Mesenchymal stem cell (in vitro differentiated cells and primary cell): ENCODE results near the gene ALPK3.

Experiments
- DNase-seq: peaks from one replicate; pipeline ENCODE4 v3.0.0-alpha.2; 2013
- H2AFZ ChIP-seq: one replicate; pipeline ENCODE4 v1.6.1; 2013; ENCODE audit warnings: low read depth, mild to moderate bottlenecking, control low read depth, inconsistent platforms, low read length, moderate library complexity
- H2AK5ac ChIP-seq: 2 replicates; pipeline ENCODE4 v1.6.1; 2013; ENCODE audit warnings: low read length, moderate library complexity, mild to moderate bottlenecking, inconsistent platforms; ENCODE audit not compliant: severe bottlenecking
- H2BK120ac ChIP-seq: one replicate; pipeline ENCODE4 v1.6.1; 2013; ENCODE audit warnings: low read depth, mild to moderate bottlenecking, inconsistent platforms, low read length, moderate library complexity
- H2BK12ac ChIP-seq, 2 experiments: one replicate each; pipeline ENCODE4 v1.6.1; 2013; ENCODE audit warnings: inconsistent platforms in 2 of 2, low read length in 2 of 2, mild to moderate bottlenecking in 2 of 2, moderate library complexity in 2 of 2, control low read depth in 1 of 2
- H2BK15ac ChIP-seq: one replicate; pipeline ENCODE4 v1.6.1; 2013; ENCODE audit warnings: mild to moderate bottlenecking, low read depth, inconsistent platforms; ENCODE audit not compliant: poor library complexity, severe bottlenecking
- H2BK5ac ChIP-seq: 2 replicates; pipeline ENCODE4 v1.6.1; 2013; ENCODE audit warnings: low read depth, mild to moderate bottlenecking, low read length, control low read depth, inconsistent platforms; ENCODE audit not compliant: poor library complexity, severe bottlenecking
- H3K14ac ChIP-seq, 2 experiments: one replicate each; pipeline ENCODE4 v1.6.1; 2013; ENCODE audit warnings: inconsistent platforms in 2 of 2, low read length in 2 of 2, control low read depth in 1 of 2, mild to moderate bottlenecking in 1 of 2, moderate library complexity in 1 of 2
- H3K18ac ChIP-seq, 2 experiments: one replicate each; pipeline ENCODE4 v1.6.1; 2013; ENCODE audit warnings: inconsistent platforms in 2 of 2, low read length in 2 of 2, control low read depth in 1 of 2, low read depth in 1 of 2, mild to moderate bottlenecking in 1 of 2
- H3K23ac ChIP-seq, 2 experiments: one replicate each; pipeline ENCODE4 v1.6.1; 2013; ENCODE audit warnings: inconsistent platforms in 2 of 2, low read length in 2 of 2, mild to moderate bottlenecking in 2 of 2, moderate library complexity in 2 of 2, control low read depth in 1 of 2
- H3K27ac ChIP-seq: 2 replicates; pipeline ENCODE4 v1.5.1; 2013; ENCODE audit warnings: mild to moderate bottlenecking, moderate library complexity, low read length, control low read depth, inconsistent platforms; ENCODE audit not compliant: poor library complexity, severe bottlenecking
- H3K27me3 ChIP-seq, 2 experiments: 2 replicates each; pipeline versions ENCODE4 v1.6.1 to v1.7.0; 2013; ENCODE audit warnings: low read length in 2 of 2, mild to moderate bottlenecking in 2 of 2, moderate library complexity in 2 of 2, control low read depth in 1 of 2, inconsistent platforms in 1 of 2; ENCODE audit not compliant: control insufficient read depth in 1 of 2, insufficient read depth in 1 of 2
- H3K36me3 ChIP-seq, 2 experiments: 2 replicates each; pipeline versions ENCODE4 v1.6.1 to v1.7.0; 2013; ENCODE audit warnings: low read length in 2 of 2, control low read depth in 1 of 2, inconsistent platforms in 1 of 2, low read depth in 1 of 2, mild to moderate bottlenecking in 1 of 2; ENCODE audit not compliant: insufficient read depth in 2 of 2, control insufficient read depth in 1 of 2
- H3K4ac ChIP-seq, 2 experiments: one replicate each; pipeline ENCODE4 v1.6.1; 2013; ENCODE audit warnings: inconsistent platforms in 2 of 2, low read length in 2 of 2, mild to moderate bottlenecking in 2 of 2, moderate library complexity in 2 of 2, control low read depth in 1 of 2, low read depth in 1 of 2
- H3K4me1 ChIP-seq: 2 replicates; pipeline ENCODE4 v1.6.1; 2013; ENCODE audit warnings: low read depth, low read length, control low read depth; ENCODE audit not compliant: control insufficient read depth, insufficient read depth
- H3K4me2 ChIP-seq: 2 replicates; pipeline ENCODE4 v1.6.1; 2013; ENCODE audit warnings: low read length, mild to moderate bottlenecking, inconsistent platforms; ENCODE audit not compliant: poor library complexity, severe bottlenecking
- H3K4me3 ChIP-seq, 2 experiments: 2 replicates each; pipeline versions ENCODE4 v1.5.1 to v1.7.0; 2013; ENCODE audit warnings: low read length in 2 of 2, mild to moderate bottlenecking in 2 of 2, control low read depth in 1 of 2, low read depth in 1 of 2; ENCODE audit not compliant: insufficient read depth in 1 of 2
- H3K79me1 ChIP-seq: replicated peaks from 2 replicates; pipeline ENCODE4 v1.6.1; 2013; ENCODE audit warnings: mild to moderate bottlenecking, control low read depth, low read length, inconsistent platforms; ENCODE audit not compliant: poor library complexity, severe bottlenecking
- H3K9ac ChIP-seq: 2 replicates; pipeline ENCODE4 v1.7.0; 2013; ENCODE audit warnings: mild to moderate bottlenecking, low read length, moderate library complexity
- H3K9me3 ChIP-seq: 2 replicates; pipeline ENCODE4 v1.7.0; 2013; ENCODE audit warnings: mild to moderate bottlenecking, low read length; ENCODE audit not compliant: control insufficient read depth
- H4K8ac ChIP-seq: one replicate; pipeline ENCODE4 v1.6.1; 2013; ENCODE audit warnings: inconsistent platforms, mild to moderate bottlenecking, low read length, moderate library complexity
- H4K91ac ChIP-seq: one replicate; pipeline ENCODE4 v1.6.1; 2013; ENCODE audit warnings: mild to moderate bottlenecking, low read length, inconsistent platforms
- WGBS: methylation state at CpG from one replicate; pipeline ENCODE4 v1.1.7; 2013; ENCODE audit warnings: mixed read lengths; 5-methylcytosine and 5-hydroxymethylcytosine counted together

Gene ALPK3

GRCh38 chr15:84775867-84776449, 41.2 kb upstream of the ALPK3 start:
- peak overlapping the region; percentile 37 for H4K8ac ChIP-seq
- H3K18ac ChIP-seq = no peak overlapping the region
- no peak overlapping the region for H3K4ac ChIP-seq
- no peak overlapping the region for H3K9ac ChIP-seq
- DNase-seq = no peak
- H3K4me3 ChIP-seq = no peak overlapping the region
- H2BK12ac ChIP-seq = no peak overlapping the region
- peaks cover 19 to 30% of the 10 kb centered on the region in 2 experiments for H3K36me3 ChIP-seq
- no peak overlapping the region for H3K23ac ChIP-seq
- no peaks in the 10 kb centered on the region for H3K27me3 ChIP-seq
- peaks cover 14% of the 10 kb centered on the region for H3K79me1 ChIP-seq
- H2AFZ ChIP-seq = no peak overlapping the region
- H3K14ac ChIP-seq = no peak overlapping the region
- peaks cover 1% of the 10 kb centered on the region for H3K4me1 ChIP-seq
- no peak overlapping the region for H3K4me2 ChIP-seq
- no peaks in the 10 kb centered on the region for H3K9me3 ChIP-seq
- H3K27ac ChIP-seq = no peak overlapping the region
- no peak overlapping the region for H2BK15ac ChIP-seq
- H2BK5ac ChIP-seq = no peak overlapping the region
- WGBS = 94% methylated on average over 1 of the region's 1 CpG
- H2BK120ac ChIP-seq = no peak overlapping the region
- no peak overlapping the region for H2AK5ac ChIP-seq
- no peak overlapping the region for H4K91ac ChIP-seq

- Histone ChIP-seq H3K27ac (no peak overlapping the region), H3K4ac (no peak overlapping the region), H3K9me3 (no peaks in the 10 kb centered on the region), H2BK15ac (no peak overlapping the region), H2BK12ac (no peak overlapping the region), H4K91ac (no peak overlapping the region), H3K4me2 (no peak overlapping the region), H3K79me1 (peaks cover 26% of the 10 kb centered on the region), H2BK120ac (no peak overlapping the region), H3K18ac (no peak overlapping the region), H2BK5ac (no peak overlapping the region), H2AK5ac (no peak overlapping the region), H3K4me3 (no peak overlapping the region), H3K9ac (no peak overlapping the region), H3K23ac (no peak overlapping the region), H4K8ac (no peak overlapping the region), H3K14ac (no peak overlapping the region), H3K27me3 (no peaks in the 10 kb centered on the region), H3K36me3 (peaks cover 24 to 37% of the 10 kb centered on the region in 2 experiments), H3K4me1 (peaks cover 1% of the 10 kb centered on the region), H2AFZ (no peak overlapping the region)
- 86% methylated on average over 13 of the region's 13 CpGs for WGBS
- no peak for DNase-seq
These were observed 39.0 kb upstream of the ALPK3 start for GRCh38 chr15:84778194-84778593.

DNA sequence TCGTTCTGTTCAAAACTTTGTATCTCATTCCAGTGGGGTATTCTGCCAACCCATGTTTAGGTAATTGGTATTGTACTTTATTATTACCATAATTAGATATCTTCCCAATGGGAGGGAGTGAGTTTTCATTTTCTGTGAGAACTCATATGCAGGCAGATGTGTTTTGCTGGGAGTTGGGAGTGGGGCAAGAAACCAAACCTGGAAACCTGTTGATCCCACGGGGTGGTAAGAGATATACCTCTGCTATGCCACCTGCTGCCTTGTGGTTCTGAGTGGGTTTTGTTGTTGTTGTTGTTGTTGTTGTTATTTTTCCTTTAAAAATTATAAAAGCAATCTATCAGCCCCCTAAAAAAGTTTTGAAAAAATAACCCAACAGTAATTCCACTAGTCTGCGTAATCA, 36.7 kb upstream of the ALPK3 start:
- Histone ChIP-seq H2AFZ (no peak overlapping the region), H4K91ac (no peak overlapping the region), H3K4me3 (no peak overlapping the region), H3K4me2 (no peak overlapping the region), H2AK5ac (no peak overlapping the region), H3K9me3 (no peaks in the 10 kb centered on the region), H4K8ac (no peak overlapping the region), H2BK12ac (no peak overlapping the region), H3K36me3 (peaks cover 36 to 49% of the 10 kb centered on the region in 2 experiments), H3K27ac (no peak overlapping the region), H3K14ac (no peak overlapping the region), H3K4ac (no peak overlapping the region), H3K18ac (no peak overlapping the region), H2BK5ac (no peak overlapping the region), H2BK120ac (no peak overlapping the region), H3K23ac (no peak overlapping the region), H3K4me1 (peaks cover 2% of the 10 kb centered on the region), H2BK15ac (no peak overlapping the region), H3K27me3 (no peaks in the 10 kb centered on the region), H3K79me1 (peaks cover 43% of the 10 kb centered on the region), H3K9ac (no peak overlapping the region)
- WGBS = no CpG with 5 or more reads among the region's 3 CpGs
- DNase-seq = no peak

DNA sequence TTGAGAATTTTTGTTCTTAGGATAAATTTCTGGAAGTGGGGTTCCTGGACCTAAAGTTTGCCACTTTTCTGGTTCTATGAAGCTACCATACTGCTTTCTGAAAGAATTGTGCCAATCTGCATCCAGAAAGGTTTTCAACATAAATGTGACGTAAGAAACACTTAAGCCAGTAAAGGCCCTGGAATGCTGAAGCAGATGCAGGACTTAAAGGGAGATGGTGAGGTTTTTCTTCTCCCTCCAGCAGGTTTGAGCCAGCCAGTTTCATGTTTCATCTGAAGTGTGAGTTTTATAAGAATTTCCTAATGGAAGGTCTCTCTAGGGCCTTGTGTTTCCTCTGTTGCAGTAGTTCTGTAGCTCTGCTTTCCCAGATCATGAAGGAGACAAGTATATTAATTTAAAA, 35.7 kb upstream of the ALPK3 start:
- H3K4me3 ChIP-seq = no peak overlapping the region
- WGBS = 97% methylated on average over 1 of the region's 1 CpG
- H2AFZ ChIP-seq = no peak overlapping the region
- H3K36me3 ChIP-seq = peaks cover 40 to 50% of the 10 kb centered on the region in 2 experiments
- H3K9me3 ChIP-seq = no peaks in the 10 kb centered on the region
- no peak overlapping the region for H4K91ac ChIP-seq
- H3K4me2 ChIP-seq = no peak overlapping the region
- no peak overlapping the region for H3K27ac ChIP-seq
- H2BK12ac ChIP-seq = no peak overlapping the region
- H3K79me1 ChIP-seq = peaks cover 48% of the 10 kb centered on the region
- no peak overlapping the region for H2BK5ac ChIP-seq
- no peak overlapping the region for H3K4ac ChIP-seq
- peaks cover 2% of the 10 kb centered on the region for H3K4me1 ChIP-seq
- peak; percentile 49 for DNase-seq
- no peak overlapping the region for H3K14ac ChIP-seq
- H4K8ac ChIP-seq = no peak overlapping the region
- no peak overlapping the region for H2BK15ac ChIP-seq
- no peak overlapping the region for H2BK120ac ChIP-seq
- no peak overlapping the region for H2AK5ac ChIP-seq
- H3K27me3 ChIP-seq = no peaks in the 10 kb centered on the region
- no peak overlapping the region for H3K18ac ChIP-seq
- H3K9ac ChIP-seq = no peak overlapping the region
- no peak overlapping the region for H3K23ac ChIP-seq
